Heart left ventricle (tissue), 16 donors: Measurements from ENCODE around the gene SYNE2. TPM values are rescaled to one million over a fixed set of nuclear protein-coding genes. Genes with fewer than 3 reads are reported as not detected.

Experiments used
- ATAC-seq, 4 donors: fragments of 200-7000 bp; cut with Tn5 transposase; one replicate each; pipeline ENCODE4 v1.9.1; 2020 to 2022; ENCODE audit warnings: moderate library complexity in 4 of 4, mild to moderate bottlenecking in 3 of 4, moderate number of reproducible peaks in 1 of 4
- DNase-seq, 5 donors: peaks; one replicate each; pipeline ENCODE4 v3.0.0-alpha.2; 2020
- H3K27ac ChIP-seq, 12 donors: fragments of 200-600 bp; sonication (generic) in 4 of 12; one replicate each; pipeline versions ENCODE4 v1.5.0 to v1.8.0; 2016 to 2022; ENCODE audit warnings: mild to moderate bottlenecking in 2 of 12
- H3K27me3 ChIP-seq, 9 donors: fragments of 200-600 bp; sonication (generic) in 2 of 9; one replicate each; pipeline versions ENCODE4 v1.5.1 to v1.8.0; 2016 to 2022; ENCODE audit warnings: mild to moderate bottlenecking in 3 of 9
- H3K36me3 ChIP-seq, 9 donors: fragments of 200-600 bp; sonication (generic) in 2 of 9; one replicate each; pipeline versions ENCODE4 v1.5.0 to v1.8.0; 2018 to 2022; ENCODE audit warnings: mild to moderate bottlenecking in 2 of 9
- H3K4me1 ChIP-seq, 12 donors: fragments of 200-600 bp; sonication (generic) in 4 of 12; one replicate each; pipeline versions ENCODE4 v1.5.0 to v1.8.0; 2016 to 2022; ENCODE audit warnings: mild to moderate bottlenecking in 3 of 12
- H3K4me3 ChIP-seq, 12 donors: fragments of 200-600 bp; sonication (generic) in 4 of 12; one replicate each; pipeline versions ENCODE4 v1.5.0 to v1.8.0; 2017 to 2022; ENCODE audit warnings: mild to moderate bottlenecking in 9 of 12, moderate library complexity in 4 of 12
- H3K9me3 ChIP-seq, 12 donors: fragments of 200-600 bp; sonication (generic) in 4 of 12; one replicate each; pipeline versions ENCODE4 v1.5.0 to v1.8.0; 2016 to 2022; ENCODE audit warnings: mild to moderate bottlenecking in 1 of 12
- CTCF ChIP-seq, 12 donors: fragments of 200-600 bp; sonication (generic) in 4 of 12; IDR thresholded peaks; one replicate each; pipeline versions ENCODE4 v1.5.0 to v1.8.0; 2018 to 2022; ENCODE audit warnings: antibody characterized with exemption in 12 of 12, mild to moderate bottlenecking in 5 of 12
- POLR2A ChIP-seq, 2 donors: fragments of 450-650 bp; IDR thresholded peaks; one replicate each; pipeline ENCODE4 v1.6.1; 2017; ENCODE audit warnings: antibody characterized with exemption in 2 of 2, mild to moderate bottlenecking in 2 of 2, moderate library complexity in 2 of 2
- WGBS, 4 donors: extraction: QIAGEN DNeasy Blood & Tissue Kit in 2 of 4; methylation state at CpG; one replicate each; pipeline versions ENCODE4 v1.1.5 to v1.1.7; 2013 to 2018; 5-methylcytosine and 5-hydroxymethylcytosine counted together
- intact Hi-C, 10 donors: fragments of 100-400 bp; cut with DNase I; formaldehyde crosslinking; loops; one replicate each; pipeline versions ENCODE4 v1.11.1 to v1.14.2; 2022
- polyA plus RNA-seq, 2 donors: library from polyadenylated mRNA; stranded (reverse); fragments of 200-250 nt; gene quantifications; one replicate each; pipeline ENCODE4 v1.2.3, GENCODE V29; 2013
- total RNA-seq, 9 donors: library from RNA; depleted of rRNA in 2 of 9; stranded (reverse); fragments of >200 nt in 2 of 9; fragmentation: NEBNext Ultra II Directional in 3 of 9; extraction: Animal tissue kit (Norgen Biotek cat#: 25700) in 3 of 9; gene quantifications; one replicate each; pipeline versions ENCODE4 v1.1.0 to v1.2.4, GENCODE V29; 2016 to 2023
- donor health status: ischemic (EF 13 %, LVEDD 7.1; RV severe dilation, severe dysfunction).
- donor health status: healthy with polysubstance abuse.
- donor health status: DM: no; HTN: yes; CAD: no.
- donor health status: DM: no; HTN: no; CAD: no.
- donor health status: ischemic (EF 25% LVEDD 6.9; RV normal size, moderate dysfunction).
- donor health status: ischemic (EF 25% LVEDD 5.7; RV mildly dilated, moderate dysfunction).
- donor health status: healthy.
- donor health status: DM: yes; HTN: yes; CAD: no.
- donor health status: ischemic (EF 35%, LVEDD 5.7; RV mildly dilated, moderate dysfunction).
- donor health status: nonischemic (EF 11% LVEDD 7.7; RV severe dilation, severe dysfunction).
- donor health status: DM: yes; HTN: yes; CAD: no.
- donor health status: PGD.
- donor health status: ischemic (EF 29% LVEDD 5.4; RV normal size, mild dysfunction).
- donor health status: nonischemic (EF 23%, LVEDD 6.1; RV moderate dilation, normal function).

Gene SYNE2
- total and polyA plus RNA-seq, 11 donors, result 58.2 to 255 (median 111) TPM

- intact Hi-C loops, result no loop called here
- H3K4me1 ChIP-seq, result peaks cover 0 to 9% (median 4%) of the 10 kb centered on the region in 12 donors
- peaks cover 0 to 73% (median 61%) of the 10 kb centered on the region in 9 donors for H3K36me3 ChIP-seq
- no peak for DNase-seq
- no peaks in the 10 kb centered on the region for H3K27me3 ChIP-seq
- peak overlapping the region in 11 of 12 donors; percentile 44 to 91 (median 75) for H3K27ac ChIP-seq
- H3K9me3 ChIP-seq, result no peaks in the 10 kb centered on the region
- no peak overlapping the region for H3K4me3 ChIP-seq
- 86 to 91% (median 89%) methylated on average over 2 of the region's 2 CpGs for WGBS, 4 donors
- no peak for TF ChIP-seq CTCF (IDR thresholded peaks at IDR 0.05)
- no peak for TF ChIP-seq POLR2A (IDR thresholded peaks at IDR 0.05)
- ATAC-seq, result no peak
Observed at GRCh38 chr14:64118892-64119291, 266.1 kb downstream of the SYNE2 start.

- H3K36me3 ChIP-seq, result peaks cover 0 to 75% (median 56%) of the 10 kb centered on the region in 9 donors
Observed at GRCh38 chr14:64119500-64119899, 266.7 kb downstream of the SYNE2 start.

GRCh38 chr14:64119980-64120379 is 267.2 kb downstream of the SYNE2 start:
- H3K4me1 ChIP-seq, result peaks cover 0 to 8% (median 0%) of the 10 kb centered on the region in 12 donors
- H3K27me3 ChIP-seq, result no peaks in the 10 kb centered on the region
- H3K27ac ChIP-seq, result no peak overlapping the region
- TF ChIP-seq CTCF (IDR thresholded peaks at IDR 0.05) (no peak), POLR2A (IDR thresholded peaks at IDR 0.05) (no peak)
- H3K9me3 ChIP-seq, result no peaks in the 10 kb centered on the region
- no peak overlapping the region for H3K4me3 ChIP-seq
- intact Hi-C loops, result no loop called here
- ATAC-seq (no peak), DNase-seq (no peak)
- H3K36me3 ChIP-seq, result peaks cover 0 to 76% (median 56%) of the 10 kb centered on the region in 9 donors

More at GRCh38 chr14:64119500-64119899, 266.7 kb downstream of the SYNE2 start:
- DNase-seq, result no peak
- Histone ChIP-seq H3K4me1 (peaks cover 0 to 8% (median under 1%) of the 10 kb centered on the region in 12 donors), H3K9me3 (no peaks in the 10 kb centered on the region), H3K4me3 (no peak overlapping the region), H3K27me3 (no peaks in the 10 kb centered on the region), H3K27ac (peak overlapping the region in 4 of 12 donors; percentile 77 to 91 (median 78))
- no peak for ATAC-seq
- TF ChIP-seq POLR2A (IDR thresholded peaks at IDR 0.05) (no peak), CTCF (IDR thresholded peaks at IDR 0.05) (no peak)
- WGBS, 4 donors, result 95 to 99% (median 98%) methylated on average over 2 of the region's 2 CpGs
- intact Hi-C loops, result no loop called here

GRCh38 chr14:64123241-64123822 is 270.5 kb downstream of the SYNE2 start:
- peaks cover 0 to 4% (median 0%) of the 10 kb centered on the region in 12 donors for H3K4me1 ChIP-seq
- DNase-seq (no peak), ATAC-seq (no peak)
- H3K27me3 ChIP-seq, result no peaks in the 10 kb centered on the region
- H3K4me3 ChIP-seq, result no peak overlapping the region
- H3K27ac ChIP-seq, result no peak overlapping the region
- no peaks in the 10 kb centered on the region for H3K9me3 ChIP-seq
- TF ChIP-seq CTCF (IDR thresholded peaks at IDR 0.05) (no peak), POLR2A (IDR thresholded peaks at IDR 0.05) (no peak)
- 95 to 98% (median 97%) methylated on average over 5 of the region's 5 CpGs for WGBS, 4 donors
- intact Hi-C loops, result no loop called here
- H3K36me3 ChIP-seq, result peaks cover 2 to 95% (median 77%) of the 10 kb centered on the region in 9 donors
